ENCODE data around the gene ITPR3. TPM values are rescaled to one million over a fixed set of nuclear protein-coding genes. Genes with fewer than 3 reads are reported as not detected.

ITPR3 gene
- total RNA-seq, 2 donors from 2014 or later, result 21.8 to 99.1 TPM

DNA sequence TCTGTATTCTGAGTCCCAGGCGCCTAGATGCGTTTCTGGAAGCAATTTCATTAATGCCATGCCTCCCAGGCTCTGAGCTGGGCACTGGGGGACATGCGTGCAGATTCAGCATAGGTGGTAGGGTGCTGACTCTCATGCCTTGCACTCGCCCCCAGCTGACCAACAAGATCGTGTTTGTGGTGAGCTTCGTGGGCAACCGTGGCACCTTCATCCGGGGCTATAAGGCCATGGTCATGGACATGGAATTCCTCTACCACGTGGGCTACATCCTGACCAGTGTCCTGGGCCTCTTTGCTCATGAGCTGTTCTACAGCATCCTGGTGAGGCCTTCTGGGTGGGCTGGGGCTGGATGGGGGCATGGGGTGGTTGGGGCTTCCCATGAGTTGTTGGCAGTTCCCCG, 68.8 kb downstream of the ITPR3 start:
- Histone ChIP-seq H3K4me1 (replicated peaks) (no peaks in the 10 kb centered on the region), H3K9me3 (no peaks in the 10 kb centered on the region), H3K36me3 (peaks cover 0 to 24% of the 10 kb centered on the region in 2 donors), H3K27ac (no peak overlapping the region), H3K27me3 (replicated peaks; ENCODE audit: insufficient read depth) (no peaks in the 10 kb centered on the region), H3K4me3 (no peak overlapping the region)
- WGBS, result 92% methylated on average over 10 of the region's 10 CpGs
- TF ChIP-seq POLR2AphosphoS5 (IDR thresholded peaks at IDR 0.05), result no peak
- no peak for TF ChIP-seq POLR2A (IDR thresholded peaks at IDR 0.05)
- no peak for TF ChIP-seq CTCF (IDR thresholded peaks at IDR 0.05)
- intact Hi-C loops (cut with DNase I), result no loop called here
- no peak for DNase-seq (ENCODE audit: low spot score)

- no peaks in the 10 kb centered on the region for H3K4me1 ChIP-seq (replicated peaks)
- no peak overlapping the region for H3K27ac ChIP-seq
- H3K9me3 ChIP-seq, result no peaks in the 10 kb centered on the region
- intact Hi-C loops (cut with DNase I), result no loop called here
- no peak for TF ChIP-seq POLR2A (IDR thresholded peaks at IDR 0.05)
- TF ChIP-seq CTCF (IDR thresholded peaks at IDR 0.05), result no peak
- no peak for TF ChIP-seq POLR2AphosphoS5 (IDR thresholded peaks at IDR 0.05)
- no peak for DNase-seq (ENCODE audit: low spot score)
- no peaks in the 10 kb centered on the region for H3K27me3 ChIP-seq (replicated peaks; ENCODE audit: insufficient read depth)
- no peak overlapping the region for H3K4me3 ChIP-seq
- 89% methylated on average over 13 of the region's 13 CpGs for WGBS
- H3K36me3 ChIP-seq, result peaks cover 0 to 21% of the 10 kb centered on the region in 2 donors
Observed at GRCh38 chr6:33690766-33691165, 69.6 kb downstream of the ITPR3 start.

DNA sequence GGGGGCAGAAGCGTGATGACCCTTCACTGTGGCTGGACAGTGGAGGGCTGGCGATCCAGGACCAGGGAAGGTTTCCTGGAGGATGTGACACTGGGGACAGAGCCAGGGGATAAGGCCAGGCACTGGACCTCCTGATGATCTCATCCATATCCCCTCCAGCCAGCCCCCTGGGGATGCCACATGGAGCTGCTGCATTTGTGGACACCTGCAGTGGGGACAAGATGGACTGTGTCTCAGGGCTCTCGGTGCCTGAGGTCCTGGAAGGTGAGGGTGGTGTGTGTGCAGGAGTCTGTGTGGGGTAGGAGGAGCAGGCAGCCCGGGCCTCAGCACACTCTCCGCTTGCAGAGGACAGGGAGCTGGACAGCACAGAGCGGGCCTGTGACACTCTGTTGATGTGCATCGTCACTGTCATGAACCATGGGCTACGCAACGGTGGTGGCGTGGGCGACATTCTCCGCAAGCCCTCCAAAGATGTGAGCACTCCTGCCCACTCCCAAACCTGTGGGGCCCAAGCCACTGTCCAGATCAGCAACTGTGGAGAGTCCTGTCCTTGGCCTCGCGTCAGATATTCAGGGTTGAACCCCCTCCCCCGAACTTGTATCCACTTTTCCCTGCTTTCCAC, 70.4 kb downstream of the ITPR3 start:
- Histone ChIP-seq H3K4me1 (replicated peaks) (peaks cover 7% of the 10 kb centered on the region), H3K27me3 (replicated peaks; ENCODE audit: insufficient read depth) (no peaks in the 10 kb centered on the region), H3K27ac (no peak overlapping the region), H3K9me3 (no peaks in the 10 kb centered on the region), H3K36me3 (peaks cover 0 to 14% of the 10 kb centered on the region in 2 donors), H3K4me3 (no peak overlapping the region)
- intact Hi-C loops (cut with DNase I), result no loop called here
- no peak for DNase-seq (ENCODE audit: low spot score)
- no peak for TF ChIP-seq POLR2A (IDR thresholded peaks at IDR 0.05)
- TF ChIP-seq CTCF (IDR thresholded peaks at IDR 0.05), result no peak
- TF ChIP-seq POLR2AphosphoS5 (IDR thresholded peaks at IDR 0.05), result no peak
- WGBS, result 89% methylated on average over 15 of the region's 15 CpGs

- WGBS, result 84% methylated on average over 12 of the region's 12 CpGs
- H3K27me3 ChIP-seq (replicated peaks; ENCODE audit: insufficient read depth), result no peaks in the 10 kb centered on the region
- H3K4me3 ChIP-seq, result no peak overlapping the region
- no peak for DNase-seq (ENCODE audit: low spot score)
- H3K36me3 ChIP-seq, result peaks cover 0 to 14% of the 10 kb centered on the region in 2 donors
- H3K4me1 ChIP-seq (replicated peaks), result peaks cover 13% of the 10 kb centered on the region
- H3K27ac ChIP-seq, result no peak overlapping the region
- intact Hi-C loops (cut with DNase I), result no loop called here
- H3K9me3 ChIP-seq, result no peaks in the 10 kb centered on the region
- TF ChIP-seq CTCF (IDR thresholded peaks at IDR 0.05), result no peak
- no peak for TF ChIP-seq POLR2A (IDR thresholded peaks at IDR 0.05)
- TF ChIP-seq POLR2AphosphoS5 (IDR thresholded peaks at IDR 0.05), result no peak
Observed at GRCh38 chr6:33692078-33692759, 71.1 kb downstream of the ITPR3 start.

DNA sequence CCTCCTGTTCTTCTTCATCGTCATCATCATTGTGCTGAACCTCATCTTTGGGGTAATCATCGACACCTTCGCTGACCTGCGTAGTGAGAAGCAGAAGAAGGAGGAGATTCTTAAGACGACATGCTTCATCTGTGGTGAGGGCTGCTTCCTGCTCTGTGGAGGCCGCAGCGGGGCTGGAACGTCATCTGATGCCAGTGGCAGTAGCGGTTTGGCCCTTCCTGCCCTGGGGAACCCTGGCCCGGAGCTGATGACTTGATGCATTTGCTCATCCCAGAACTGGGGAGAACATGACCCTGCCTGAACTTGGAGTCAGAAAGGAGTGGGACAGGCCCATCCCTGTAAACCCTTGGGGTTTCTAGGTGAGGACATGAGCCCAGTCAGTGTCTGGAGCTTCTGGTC, 71.6 kb downstream of the ITPR3 start:
- Histone ChIP-seq H3K4me1 (replicated peaks) (peaks cover 15% of the 10 kb centered on the region), H3K36me3 (peaks cover 0 to 13% of the 10 kb centered on the region in 2 donors), H3K9me3 (no peaks in the 10 kb centered on the region), H3K4me3 (no peak overlapping the region), H3K27me3 (replicated peaks; ENCODE audit: insufficient read depth) (no peaks in the 10 kb centered on the region), H3K27ac (no peak overlapping the region)
- intact Hi-C loops (cut with DNase I), result no loop called here
- WGBS, result 80% methylated on average over 10 of the region's 10 CpGs
- DNase-seq (ENCODE audit: low spot score), result no peak
- no peak for TF ChIP-seq CTCF (IDR thresholded peaks at IDR 0.05)

All from prostate gland (tissue), 2 donors.